ENCODE results near the gene SLC34A1.

Gene SLC34A1

GRCh38 chr5:177434942-177435738 lies 50.9 kb downstream of the SLC34A1 start:
- Histone ChIP-seq H3K27ac (ENCODE audit: extremely low read depth, low read depth, low read length) (no peak overlapping the region), H3K36me3 (ENCODE audit: control insufficient read depth in 2 of 2, insufficient read depth in 1 of 2, low read length in 2 of 2) (peaks cover 17 to 94% of the 10 kb centered on the region in 2 experiments), H3K9me3 (ENCODE audit: control insufficient read depth, insufficient read depth, low read depth, low read length) (no peaks in the 10 kb centered on the region), H3K4me3 (ENCODE audit: low read depth, low read length) (no peak overlapping the region), H3K4me1 (ENCODE audit: control insufficient read depth, insufficient read depth, low read length) (no peaks in the 10 kb centered on the region)
- CTCF ChIA-PET = no interaction called here
- POLR2A ChIA-PET = interaction anchor here (3.9 kb wide), 1 partner anchor 11 kb away, joined by 17 read pairs; the partner anchor contains the start of gene PRR7
- TF ChIP-seq KLF9 (tag by site-specific recombination; IDR thresholded peaks at IDR 0.05; ENCODE audit: low read depth) = 0 out of 2 replicates have a peak, but pooled peaks have one; percentile 38
- TF ChIP-seq AEBP2 (tag by site-specific recombination; IDR thresholded peaks at IDR 0.05; ENCODE audit: borderline replicate concordance) = no peak
- TF ChIP-seq EGR2 (tag by site-specific recombination; IDR thresholded peaks at IDR 0.05; ENCODE audit: low read depth) = peak; percentile 82
- TF ChIP-seq, protein P1, sequence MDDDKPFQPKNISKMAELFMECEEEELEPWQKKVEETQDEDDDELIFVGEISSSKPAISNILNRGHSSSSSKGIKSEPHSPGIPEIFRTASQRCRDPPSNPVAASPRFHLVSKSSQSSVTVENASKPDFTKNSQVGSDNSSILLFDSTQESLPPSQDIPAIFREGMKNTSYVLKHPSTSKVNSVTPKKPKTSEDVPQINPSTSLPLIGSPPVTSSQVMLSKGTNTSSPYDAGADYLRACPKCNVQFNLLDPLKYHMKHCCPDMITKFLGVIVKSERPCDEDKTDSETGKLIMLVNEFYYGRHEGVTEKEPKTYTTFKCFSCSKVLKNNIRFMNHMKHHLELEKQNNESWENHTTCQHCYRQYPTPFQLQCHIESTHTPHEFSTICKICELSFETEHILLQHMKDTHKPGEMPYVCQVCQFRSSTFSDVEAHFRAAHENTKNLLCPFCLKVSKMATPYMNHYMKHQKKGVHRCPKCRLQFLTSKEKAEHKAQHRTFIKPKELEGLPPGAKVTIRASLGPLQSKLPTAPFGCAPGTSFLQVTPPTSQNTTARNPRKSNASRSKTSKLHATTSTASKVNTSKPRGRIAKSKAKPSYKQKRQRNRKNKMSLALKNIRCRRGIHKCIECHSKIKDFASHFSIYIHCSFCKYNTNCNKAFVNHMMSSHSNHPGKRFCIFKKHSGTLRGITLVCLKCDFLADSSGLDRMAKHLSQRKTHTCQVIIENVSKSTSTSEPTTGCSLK (tag by site-specific recombination; IDR thresholded peaks at IDR 0.05) = no peak
- TF ChIP-seq KLF16 (tag by site-specific recombination; IDR thresholded peaks at IDR 0.05) = no peak
- peak; percentile 61 for TF ChIP-seq ZFHX2 (tag by site-specific recombination; conservative IDR thresholded peaks at IDR 0.05)

- no peak overlapping the region for H3K4me3 ChIP-seq (ENCODE audit: low read depth, low read length)
- CTCF ChIA-PET = interaction anchor here (3.8 kb wide), 1 partner anchor 32 kb away, joined by 15 read pairs; no protein-coding TSS in a partner anchor
Observed at GRCh38 chr5:177435847-177436536, 51.8 kb downstream of the SLC34A1 start.

DNA sequence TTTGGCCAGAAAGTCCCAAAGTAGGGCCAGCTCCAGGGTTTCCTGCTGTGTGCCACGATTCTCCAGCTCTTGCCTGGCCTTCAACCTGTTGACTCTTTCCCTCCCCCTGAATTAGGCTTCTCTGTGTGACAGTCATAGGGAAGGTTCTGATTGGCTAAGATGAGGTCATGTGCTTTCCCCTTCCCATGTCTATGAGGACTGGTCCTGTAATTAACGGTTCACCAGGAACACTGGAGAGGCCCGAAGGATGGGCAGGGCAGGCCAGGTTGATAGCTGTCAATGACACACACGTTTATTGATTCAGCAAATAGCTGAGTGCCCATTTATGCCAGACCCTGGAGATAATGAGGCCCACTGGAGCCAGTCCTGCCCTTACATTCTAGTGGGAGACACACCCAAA lies 53.4 kb downstream of the SLC34A1 start:
- Histone ChIP-seq H3K36me3 (ENCODE audit: control insufficient read depth in 2 of 2, insufficient read depth in 1 of 2, low read length in 2 of 2) (peaks cover 17 to 93% of the 10 kb centered on the region in 2 experiments), H3K9me3 (ENCODE audit: control insufficient read depth, insufficient read depth, low read depth, low read length) (no peaks in the 10 kb centered on the region), H3K27ac (ENCODE audit: extremely low read depth, low read depth, low read length) (no peak overlapping the region), H3K4me1 (ENCODE audit: control insufficient read depth, insufficient read depth, low read length) (no peaks in the 10 kb centered on the region), H3K4me3 (ENCODE audit: low read depth, low read length) (no peak overlapping the region)
- ChIA-PET POLR2A (interaction anchor here (2.1 to 4.1 kb wide), 2 partner anchors 10 to 34 kb away, joined by 5 to 35 read pairs; partner anchors contain the start of gene GRK6), CTCF (interaction anchor here (0.6 to 3.8 kb wide), 6 partner anchors 8 to 48 kb away, joined by 3 to 15 read pairs (median 4); no protein-coding TSS in a partner anchor)
- TF ChIP-seq ATF2 (tag by site-specific recombination; IDR thresholded peaks at IDR 0.05; ENCODE audit: low read depth) (0 out of 2 replicates have a peak, but pooled peaks have one; percentile 36), TSHZ1 (tag by site-specific recombination; IDR thresholded peaks at IDR 0.05; ENCODE audit: borderline replicate concordance) (no peak), SCRT1 (tag by site-specific recombination; IDR thresholded peaks at IDR 0.05; ENCODE audit: borderline replicate concordance) (peak; percentile 93), SP2 (tag by site-specific recombination; IDR thresholded peaks at IDR 0.05) (peak; percentile 19; the same call in 1 of the 2 replicates), SCRT2 (tag by site-specific recombination; IDR thresholded peaks at IDR 0.05) (peak; percentile 94)

More at GRCh38 chr5:177435847-177436536, 51.8 kb downstream of the SLC34A1 start:
- no peaks in the 10 kb centered on the region for H3K4me1 ChIP-seq (ENCODE audit: control insufficient read depth, insufficient read depth, low read length)
- H3K36me3 ChIP-seq (ENCODE audit: control insufficient read depth in 2 of 2, insufficient read depth in 1 of 2, low read length in 2 of 2) = peaks cover 17 to 93% of the 10 kb centered on the region in 2 experiments
- H3K27ac ChIP-seq (ENCODE audit: extremely low read depth, low read depth, low read length) = no peak overlapping the region
- H3K9me3 ChIP-seq (ENCODE audit: control insufficient read depth, insufficient read depth, low read depth, low read length) = no peaks in the 10 kb centered on the region
- POLR2A ChIA-PET = interaction anchor here (1.7 to 4.1 kb wide), 2 partner anchors 8 to 37 kb away, joined by 3 to 35 read pairs; partner anchors contain the start of gene GRK6
- TF ChIP-seq, protein P2, sequence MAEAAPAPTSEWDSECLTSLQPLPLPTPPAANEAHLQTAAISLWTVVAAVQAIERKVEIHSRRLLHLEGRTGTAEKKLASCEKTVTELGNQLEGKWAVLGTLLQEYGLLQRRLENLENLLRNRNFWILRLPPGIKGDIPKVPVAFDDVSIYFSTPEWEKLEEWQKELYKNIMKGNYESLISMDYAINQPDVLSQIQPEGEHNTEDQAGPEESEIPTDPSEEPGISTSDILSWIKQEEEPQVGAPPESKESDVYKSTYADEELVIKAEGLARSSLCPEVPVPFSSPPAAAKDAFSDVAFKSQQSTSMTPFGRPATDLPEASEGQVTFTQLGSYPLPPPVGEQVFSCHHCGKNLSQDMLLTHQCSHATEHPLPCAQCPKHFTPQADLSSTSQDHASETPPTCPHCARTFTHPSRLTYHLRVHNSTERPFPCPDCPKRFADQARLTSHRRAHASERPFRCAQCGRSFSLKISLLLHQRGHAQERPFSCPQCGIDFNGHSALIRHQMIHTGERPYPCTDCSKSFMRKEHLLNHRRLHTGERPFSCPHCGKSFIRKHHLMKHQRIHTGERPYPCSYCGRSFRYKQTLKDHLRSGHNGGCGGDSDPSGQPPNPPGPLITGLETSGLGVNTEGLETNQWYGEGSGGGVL (tag by site-specific recombination; IDR thresholded peaks at IDR 0.05) = no peak
- peak; percentile 51; the same call in 1 of the 2 replicates for TF ChIP-seq EGR2 (tag by site-specific recombination; IDR thresholded peaks at IDR 0.05; ENCODE audit: low read depth)
- peak; percentile 24; the same call in 1 of the 2 replicates for TF ChIP-seq ZFHX2 (tag by site-specific recombination; conservative IDR thresholded peaks at IDR 0.05)

All from HEK293 (cell line).